Measurements from ENCODE around the gene RBM34. TPM values are rescaled to one million over a fixed set of nuclear protein-coding genes. Genes with fewer than 3 reads are reported as not detected.

Gene RBM34
- total RNA-seq, 2 donors from 2014 or later, result 127 to 128 TPM

GRCh38 chr1:235127203-235127602 is 33.8 kb downstream of the RBM34 start:
- Mint-ChIP-seq H3K9me3 (no peaks in the 10 kb centered on the region), H3K4me3 (peak overlapping the region; percentile 99 to 100), H3K27me3 (ENCODE audit: low read depth) (no peaks in the 10 kb centered on the region), H3K36me3 (ENCODE audit: insufficient read depth in 2 of 2) (peaks cover 10 to 25% of the 10 kb centered on the region in 2 donors), H3K4me1 (ENCODE audit: low read depth) (peaks cover 74% of the 10 kb centered on the region), H3K27ac (peak overlapping the region; percentile 98)
- DNase-seq, result no peak
- ATAC-seq (replicated peaks in 1 of 2), result no peak

DNA sequence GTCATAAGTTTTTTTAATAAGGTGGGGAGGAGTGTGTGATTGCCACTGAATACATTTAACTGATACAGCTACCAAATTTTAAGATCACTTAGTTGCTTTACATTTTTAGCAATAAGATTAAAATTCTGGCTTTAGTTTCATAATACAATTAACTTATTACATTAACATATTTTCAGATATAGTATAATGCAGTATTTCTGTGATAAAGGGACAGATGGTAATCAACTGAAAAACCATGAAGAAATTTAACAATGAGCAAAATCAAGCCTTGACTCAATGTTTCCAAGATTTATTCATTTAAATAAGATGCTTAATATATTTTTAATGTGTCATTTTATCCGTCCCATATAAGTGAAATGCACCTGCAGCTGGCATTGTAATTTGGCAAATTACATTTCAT is 36.4 kb downstream of the RBM34 start:
- Mint-ChIP-seq H3K27me3 (ENCODE audit: low read depth) (no peaks in the 10 kb centered on the region), H3K4me1 (ENCODE audit: low read depth) (peaks cover 67% of the 10 kb centered on the region), H3K9me3 (no peaks in the 10 kb centered on the region), H3K27ac (peak overlapping the region; percentile 84), H3K4me3 (peak overlapping the region; percentile 82 to 99), H3K36me3 (ENCODE audit: insufficient read depth in 2 of 2) (peaks cover 10 to 33% of the 10 kb centered on the region in 2 donors)
- ATAC-seq (replicated peaks in 1 of 2) (no peak), DNase-seq (no peak)

GRCh38 chr1:235124111-235124510 is 36.9 kb downstream of the RBM34 start:
- DNase-seq (no peak), ATAC-seq (replicated peaks in 1 of 2) (no peak)
- H3K4me3 Mint-ChIP-seq, result peak overlapping the region; percentile 59 to 82
- peaks cover 61% of the 10 kb centered on the region for H3K4me1 Mint-ChIP-seq (ENCODE audit: low read depth)
- H3K36me3 Mint-ChIP-seq (ENCODE audit: insufficient read depth in 2 of 2), result peaks cover 10 to 39% of the 10 kb centered on the region in 2 donors
- H3K27me3 Mint-ChIP-seq (ENCODE audit: low read depth), result no peaks in the 10 kb centered on the region
- no peaks in the 10 kb centered on the region for H3K9me3 Mint-ChIP-seq
- peak overlapping the region; percentile 84 for H3K27ac Mint-ChIP-seq

DNA sequence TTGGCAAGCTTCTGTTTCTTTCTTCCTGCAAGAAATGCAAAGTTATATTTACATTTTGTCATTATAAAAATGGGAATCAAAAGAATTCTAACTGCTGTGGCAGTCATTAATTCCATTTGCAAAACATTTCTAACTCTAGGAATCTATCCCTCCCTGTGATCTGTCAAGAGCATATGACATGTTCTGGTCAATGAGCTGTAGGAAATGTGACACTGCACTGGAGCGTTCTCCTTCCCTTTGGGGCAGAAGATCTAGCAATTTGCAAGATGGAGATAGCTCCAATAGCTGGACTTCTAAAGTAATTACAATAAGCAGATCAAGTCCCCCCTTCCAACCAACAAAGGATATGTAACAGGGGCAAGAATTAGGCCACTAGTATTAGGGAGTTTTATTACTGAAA is 38.7 kb downstream of the RBM34 start:
- H3K27ac Mint-ChIP-seq, result peak overlapping the region; percentile 18
- DNase-seq (no peak), ATAC-seq (replicated peaks in 1 of 2) (no peak)
- H3K4me1 Mint-ChIP-seq (ENCODE audit: low read depth), result peaks cover 49% of the 10 kb centered on the region
- no peaks in the 10 kb centered on the region for H3K9me3 Mint-ChIP-seq
- H3K27me3 Mint-ChIP-seq (ENCODE audit: low read depth), result no peaks in the 10 kb centered on the region
- no peak overlapping the region for H3K4me3 Mint-ChIP-seq
- peaks cover 5 to 42% of the 10 kb centered on the region in 2 donors for H3K36me3 Mint-ChIP-seq (ENCODE audit: insufficient read depth in 2 of 2)

DNA sequence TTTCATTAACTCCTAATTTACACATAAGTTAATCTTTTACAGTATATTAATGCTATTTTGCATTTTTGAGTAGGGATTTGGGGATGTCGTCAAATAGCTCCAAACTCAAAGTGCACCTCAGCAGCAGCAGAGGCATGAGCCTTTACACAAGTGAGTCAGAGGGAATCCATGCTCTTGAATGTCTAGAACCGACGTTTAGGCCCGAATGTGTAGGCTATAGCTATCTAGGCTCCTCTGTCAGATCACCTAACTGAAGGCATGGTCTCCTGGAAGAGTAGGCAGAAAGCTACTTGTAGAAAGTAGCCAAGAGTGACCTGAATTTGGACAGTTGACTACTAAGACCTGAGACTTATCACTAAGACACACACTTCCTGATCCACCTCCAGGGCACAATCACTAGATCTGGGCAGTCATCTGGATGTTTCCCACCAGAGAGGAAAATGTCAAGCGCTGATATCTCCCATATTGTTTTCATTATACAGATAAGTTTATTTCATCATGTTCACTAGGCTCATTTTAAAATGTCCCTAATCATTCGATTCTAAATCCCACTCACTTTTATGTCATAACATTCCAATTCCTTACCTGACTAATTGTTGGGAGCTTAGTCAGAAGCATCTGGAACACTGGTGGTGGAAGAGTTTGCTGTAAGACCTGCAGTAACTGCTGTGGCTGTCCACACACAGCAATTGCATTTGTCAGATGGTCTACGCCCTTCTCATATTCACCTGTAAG is 47.7 kb downstream of the RBM34 start:
- H3K4me1 Mint-ChIP-seq (ENCODE audit: low read depth), result peaks cover 24% of the 10 kb centered on the region
- H3K36me3 Mint-ChIP-seq (ENCODE audit: insufficient read depth in 2 of 2), result peaks cover 8 to 51% of the 10 kb centered on the region in 2 donors
- peak overlapping the region; percentile 79 for H3K27ac Mint-ChIP-seq
- ATAC-seq (replicated peaks in 1 of 2) (no peak), DNase-seq (no peak)
- no peaks in the 10 kb centered on the region for H3K9me3 Mint-ChIP-seq
- no peak overlapping the region for H3K4me3 Mint-ChIP-seq
- H3K27me3 Mint-ChIP-seq (ENCODE audit: low read depth), result no peaks in the 10 kb centered on the region

- Mint-ChIP-seq H3K27ac (peak overlapping the region; percentile 4), H3K27me3 (ENCODE audit: low read depth) (no peaks in the 10 kb centered on the region), H3K36me3 (ENCODE audit: insufficient read depth in 2 of 2) (peaks cover 6 to 44% of the 10 kb centered on the region in 2 donors), H3K9me3 (no peaks in the 10 kb centered on the region), H3K4me1 (ENCODE audit: low read depth) (peaks cover 25% of the 10 kb centered on the region), H3K4me3 (no peak overlapping the region)
- DNase-seq (no peak), ATAC-seq (replicated peaks in 1 of 2) (no peak)
Observed at GRCh38 chr1:235112297-235113182, 48.5 kb downstream of the RBM34 start.

GRCh38 chr1:235111107-235111506 is 49.9 kb downstream of the RBM34 start:
- no peak for DNase-seq
- peaks cover 39% of the 10 kb centered on the region for H3K4me1 Mint-ChIP-seq (ENCODE audit: low read depth)
- no peaks in the 10 kb centered on the region for H3K9me3 Mint-ChIP-seq
- peaks cover 8 to 51% of the 10 kb centered on the region in 2 donors for H3K36me3 Mint-ChIP-seq (ENCODE audit: insufficient read depth in 2 of 2)
- ATAC-seq (replicated peaks in 1 of 2), result no peak
- H3K4me3 Mint-ChIP-seq, result peak overlapping the region in 1 of 2 donors; percentile 46
- no peaks in the 10 kb centered on the region for H3K27me3 Mint-ChIP-seq (ENCODE audit: low read depth)
- peak overlapping the region; percentile 88 for H3K27ac Mint-ChIP-seq

DNA sequence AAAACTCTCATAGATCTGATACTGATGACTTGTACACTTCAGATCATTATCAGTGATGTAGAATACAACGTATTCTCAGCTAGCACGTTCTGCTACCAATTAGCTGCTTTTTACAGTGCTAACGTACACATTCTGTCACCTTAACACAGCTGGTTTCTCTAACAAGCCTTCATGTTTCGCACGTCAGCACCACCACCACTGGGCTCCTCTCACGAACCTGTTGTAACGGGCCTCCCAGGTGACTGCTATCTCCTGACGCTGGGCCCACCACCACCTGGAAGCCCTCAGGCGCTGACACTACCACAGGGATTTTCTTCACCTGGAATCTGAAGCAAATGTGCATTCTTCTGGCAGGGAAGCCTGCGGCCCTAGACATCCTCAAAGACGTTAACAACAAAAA is 52.2 kb downstream of the RBM34 start:
- no peak overlapping the region for H3K4me3 Mint-ChIP-seq
- H3K27ac Mint-ChIP-seq, result no peak overlapping the region
- no peaks in the 10 kb centered on the region for H3K27me3 Mint-ChIP-seq (ENCODE audit: low read depth)
- ATAC-seq (replicated peaks in 1 of 2), result no peak
- H3K4me1 Mint-ChIP-seq (ENCODE audit: low read depth), result peaks cover 52% of the 10 kb centered on the region
- H3K9me3 Mint-ChIP-seq, result no peaks in the 10 kb centered on the region
- no peak for DNase-seq
- peaks cover 5 to 40% of the 10 kb centered on the region in 2 donors for H3K36me3 Mint-ChIP-seq (ENCODE audit: insufficient read depth in 2 of 2)

DNA sequence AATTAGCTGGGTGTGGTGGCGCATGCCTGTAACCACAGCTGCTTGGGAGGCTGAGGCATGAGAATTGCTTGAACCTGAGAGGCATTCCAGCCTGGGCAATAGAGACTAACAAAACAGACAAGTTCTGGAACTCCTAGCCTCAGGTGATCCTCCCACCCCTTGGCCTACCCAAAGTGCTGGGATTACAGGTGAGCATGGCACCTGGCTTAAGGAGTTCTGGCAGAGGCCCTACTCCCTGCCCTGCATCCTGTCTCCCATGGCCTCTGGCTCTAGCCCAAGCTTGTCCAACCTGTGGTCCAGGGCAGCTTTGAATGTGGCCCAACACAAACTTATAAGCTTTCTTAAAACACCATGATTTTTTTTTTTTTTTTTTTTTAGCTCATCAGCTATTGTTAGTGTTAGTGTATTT is 52.9 kb downstream of the RBM34 start:
- Mint-ChIP-seq H3K9me3 (no peaks in the 10 kb centered on the region), H3K4me3 (no peak overlapping the region), H3K4me1 (ENCODE audit: low read depth) (peaks cover 53% of the 10 kb centered on the region), H3K27me3 (ENCODE audit: low read depth) (no peaks in the 10 kb centered on the region), H3K27ac (no peak overlapping the region), H3K36me3 (ENCODE audit: insufficient read depth in 2 of 2) (peaks cover 5 to 36% of the 10 kb centered on the region in 2 donors)
- DNase-seq (no peak), ATAC-seq (replicated peaks in 1 of 2) (no peak)

DNA sequence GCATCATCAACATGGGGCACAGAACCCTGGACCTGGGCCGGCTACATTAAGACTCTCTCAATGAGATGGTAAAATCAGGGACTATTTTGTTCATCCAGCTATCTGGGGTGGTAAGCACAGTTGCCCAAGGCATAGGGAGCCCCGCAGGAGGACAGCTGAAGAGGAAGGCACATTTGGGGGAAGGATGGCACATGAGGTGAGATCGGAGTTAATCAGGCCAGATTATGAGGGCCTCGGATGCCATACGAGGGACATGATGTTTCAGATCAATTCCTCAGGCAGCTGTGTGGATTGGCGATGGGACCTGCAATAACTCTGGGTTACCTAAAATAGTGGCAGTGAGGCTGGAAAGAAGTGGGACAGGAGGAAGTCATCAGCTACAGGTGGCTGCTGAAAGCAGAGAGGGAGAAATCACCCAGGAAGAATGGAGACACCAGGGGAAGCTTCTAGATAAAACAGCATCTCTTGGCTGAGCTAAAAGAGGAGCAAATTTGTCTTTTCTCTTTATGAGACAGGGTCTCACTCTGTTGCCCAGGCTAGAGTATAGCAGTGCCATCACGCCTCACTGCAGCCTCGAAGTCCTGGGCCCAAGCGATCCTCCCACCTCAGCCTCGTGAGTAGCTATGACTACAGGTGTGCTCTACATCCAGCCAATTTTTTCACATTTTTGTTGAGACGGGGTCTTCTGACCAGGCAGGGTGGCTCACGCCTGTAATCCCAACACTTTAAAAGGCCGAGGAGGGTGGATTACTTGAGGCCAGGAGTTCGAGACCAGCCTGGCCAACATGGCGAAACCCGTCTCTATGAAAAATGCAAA is 53.5 kb downstream of the RBM34 start:
- Mint-ChIP-seq H3K27me3 (ENCODE audit: low read depth) (no peaks in the 10 kb centered on the region), H3K9me3 (no peaks in the 10 kb centered on the region), H3K4me3 (no peak overlapping the region), H3K36me3 (ENCODE audit: insufficient read depth in 2 of 2) (peaks cover 5 to 30% of the 10 kb centered on the region in 2 donors), H3K27ac (no peak overlapping the region), H3K4me1 (ENCODE audit: low read depth) (peaks cover 53% of the 10 kb centered on the region)
- no peak for ATAC-seq (replicated peaks in 1 of 2)
- DNase-seq, result no peak

DNA sequence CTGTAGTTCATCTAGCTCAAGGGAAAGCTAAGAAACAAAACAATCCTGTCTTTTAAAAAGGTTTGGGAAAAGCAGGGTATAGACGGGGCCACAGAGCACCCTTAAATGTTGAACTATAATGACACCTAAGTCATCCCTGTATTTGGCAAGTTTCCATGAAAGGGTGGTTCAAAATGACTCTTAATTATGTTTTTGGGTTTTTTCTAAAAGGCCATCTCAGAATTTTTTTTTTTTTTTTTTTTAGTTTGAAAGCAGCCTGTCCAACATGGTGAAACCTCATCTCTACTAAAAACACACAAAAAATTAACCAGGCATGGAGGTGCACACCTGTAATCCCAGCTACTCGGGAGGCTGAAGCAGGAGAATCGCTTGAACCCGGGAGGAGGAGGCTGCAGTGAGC is 54.6 kb downstream of the RBM34 start:
- Mint-ChIP-seq H3K27me3 (ENCODE audit: low read depth) (peaks cover 6% of the 10 kb centered on the region), H3K27ac (no peak overlapping the region), H3K4me3 (peak overlapping the region in 1 of 2 donors; percentile 38), H3K4me1 (ENCODE audit: low read depth) (peaks cover 59% of the 10 kb centered on the region), H3K9me3 (no peaks in the 10 kb centered on the region), H3K36me3 (ENCODE audit: insufficient read depth in 2 of 2) (peaks cover 5 to 23% of the 10 kb centered on the region in 2 donors)
- no peak for DNase-seq
- ATAC-seq (replicated peaks in 1 of 2), result no peak

GRCh38 chr1:235105051-235106043 is 55.7 kb downstream of the RBM34 start:
- Mint-ChIP-seq H3K4me3 (peak overlapping the region; percentile 78 to 84), H3K27me3 (ENCODE audit: low read depth) (peaks cover 6% of the 10 kb centered on the region), H3K36me3 (ENCODE audit: insufficient read depth in 2 of 2) (peaks cover 3 to 20% of the 10 kb centered on the region in 2 donors), H3K27ac (peak overlapping the region; percentile 48), H3K9me3 (no peaks in the 10 kb centered on the region), H3K4me1 (ENCODE audit: low read depth) (peaks cover 51% of the 10 kb centered on the region)
- DNase-seq (peak in 1 of 2 donors; percentile 41), ATAC-seq (replicated peaks in 1 of 2) (peak; percentile 76 to 82)

Data from activated T-cell treated with anti-CD3 and anti-CD28 coated beads, Interleukin-2, amount 50 U/mL, for 72 hours (primary cell).